Activated CD4-positive, CD25-positive, alpha-beta regulatory T cell treated with anti-CD3 and anti-CD28 coated beads, Interleukin-2, amount 50 U/mL, for 72 hours (primary cell): ENCODE data around the gene KRTAP12-2.
"Not testable (repeated sequence)": the region's sequence is repeated elsewhere in the genome, so short reads cannot be mapped to it uniquely, and the experiment has no call there.

Experiments used
- DNase-seq: peaks from one replicate; pipeline ENCODE4 v3.0.0; 2021

Gene KRTAP12-2

DNA sequence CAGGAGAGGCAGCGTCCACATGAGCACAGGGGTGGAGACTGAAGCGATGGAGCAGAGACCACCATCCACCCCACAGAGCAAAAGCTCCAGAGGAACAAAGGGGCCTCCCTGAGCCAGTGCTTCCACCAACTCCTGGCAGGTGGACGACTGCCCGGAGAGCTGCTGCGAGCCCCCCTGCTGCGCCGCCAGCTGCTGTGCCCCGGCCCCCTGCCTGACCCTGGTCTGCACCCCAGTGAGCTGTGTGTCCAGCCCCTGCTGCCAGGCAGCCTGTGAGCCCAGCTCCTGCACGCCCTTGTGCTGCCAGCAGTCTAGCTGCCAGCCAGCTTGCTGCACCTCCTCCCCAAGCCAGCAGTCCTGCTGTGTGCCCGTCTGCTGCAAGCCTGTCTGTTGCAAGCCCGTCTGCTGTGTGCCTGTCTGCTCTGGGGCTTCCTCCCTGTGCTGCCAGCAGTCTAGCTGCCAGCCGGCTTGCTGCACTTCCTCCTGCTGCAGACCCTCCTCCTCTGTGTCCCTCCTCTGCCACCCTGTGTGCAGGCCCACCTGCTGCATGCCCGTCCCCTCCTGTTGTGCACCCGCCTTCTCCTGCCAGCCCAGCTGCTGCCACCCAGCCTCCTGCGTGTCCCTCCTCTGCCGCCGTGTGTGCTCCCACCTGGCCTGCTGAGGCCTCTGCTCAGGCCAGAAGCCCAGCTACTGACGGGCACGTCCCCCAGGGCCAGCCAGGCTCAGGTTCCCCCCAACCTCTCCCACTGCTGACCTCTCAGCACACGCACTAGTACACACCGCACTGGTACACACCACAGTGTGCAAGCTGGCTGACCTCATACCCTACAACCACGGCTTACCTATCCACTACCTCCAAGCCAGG is 35.6 kb upstream of the KRTAP12-2 start:
- DNase-seq, result peak; percentile 25

DNA sequence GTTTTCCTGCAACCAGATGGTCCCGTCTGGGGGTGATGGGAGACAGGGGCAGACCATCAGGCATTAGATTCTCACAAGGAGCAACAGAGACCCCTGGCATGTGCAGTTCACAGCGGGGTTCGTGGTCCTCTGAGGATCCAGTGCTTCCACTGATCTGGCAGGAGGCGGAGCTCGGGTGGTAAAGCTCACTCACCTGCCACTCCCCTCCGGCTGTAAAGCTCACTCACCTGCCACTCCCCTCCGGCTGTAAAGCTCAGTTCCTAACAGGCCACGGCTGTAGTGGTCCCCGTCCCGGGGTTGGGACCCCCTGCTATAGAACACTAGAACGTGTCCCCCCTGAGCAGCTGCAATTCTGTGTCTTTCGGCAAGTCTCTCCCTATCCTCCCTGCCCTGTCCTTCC is 34.8 kb upstream of the KRTAP12-2 start:
- DNase-seq, result no peak

DNA sequence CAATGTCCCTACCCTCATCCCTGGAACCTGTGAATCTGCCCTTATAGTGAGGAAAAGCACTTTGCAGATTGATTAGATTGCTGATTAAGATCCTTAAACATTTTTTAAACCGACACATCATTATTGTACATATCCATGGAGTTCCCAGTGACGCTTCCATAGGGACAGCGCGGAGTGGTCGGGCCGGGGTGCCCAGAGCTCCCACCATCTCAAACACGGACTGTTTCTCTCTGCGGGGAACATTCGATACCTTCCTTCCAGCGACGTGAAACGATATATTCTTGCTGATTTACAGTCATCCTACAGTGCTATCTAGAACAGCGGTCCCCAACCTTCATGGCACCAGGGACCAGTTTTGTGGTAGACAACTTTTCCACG is 34.3 kb upstream of the KRTAP12-2 start:
- no peak for DNase-seq

DNA sequence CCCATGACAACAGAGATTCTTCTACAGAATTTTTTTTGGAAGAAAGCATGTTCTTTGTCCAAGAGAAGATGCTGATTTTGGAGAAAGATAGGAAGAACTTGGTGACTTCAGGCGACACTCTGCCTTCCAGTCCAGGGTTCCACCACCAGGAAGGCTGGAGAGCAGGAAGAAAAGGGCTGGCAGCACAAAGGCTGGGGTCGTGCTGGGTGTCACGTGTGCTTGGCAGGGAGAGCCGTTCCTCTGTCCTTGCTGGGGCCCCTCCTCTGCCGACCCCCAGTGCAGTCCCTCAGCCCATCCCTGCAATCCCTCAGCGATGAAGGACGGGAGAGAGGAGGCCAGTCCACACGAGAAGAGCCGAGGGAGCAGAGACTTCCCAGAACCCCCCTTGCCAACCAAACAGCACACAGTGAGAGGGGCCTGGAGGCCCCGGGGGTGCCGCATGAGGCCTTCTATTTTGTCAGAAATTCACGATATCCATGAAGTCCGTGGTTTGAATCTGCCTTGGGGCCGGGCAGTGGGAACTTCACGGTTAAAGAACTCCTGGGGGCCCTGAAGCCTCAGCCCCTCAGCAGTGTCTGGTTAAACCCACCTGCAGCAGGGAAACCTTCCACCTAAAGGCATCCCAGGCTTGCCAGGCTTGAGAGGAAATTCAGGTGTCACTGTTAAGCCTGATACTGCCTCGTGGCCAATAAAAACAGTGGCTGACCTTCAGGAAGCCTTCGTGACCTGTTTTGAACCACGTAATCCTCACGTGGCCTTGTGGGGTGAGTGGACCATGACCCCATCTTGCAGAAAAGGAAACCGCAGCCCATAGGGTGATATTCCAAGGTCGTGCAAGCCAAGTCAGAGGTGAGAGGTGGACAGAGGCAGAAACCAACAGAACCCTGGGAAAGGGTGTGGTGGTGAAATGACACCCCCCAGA is 33.6 kb upstream of the KRTAP12-2 start:
- DNase-seq, result peak; percentile 12

DNA sequence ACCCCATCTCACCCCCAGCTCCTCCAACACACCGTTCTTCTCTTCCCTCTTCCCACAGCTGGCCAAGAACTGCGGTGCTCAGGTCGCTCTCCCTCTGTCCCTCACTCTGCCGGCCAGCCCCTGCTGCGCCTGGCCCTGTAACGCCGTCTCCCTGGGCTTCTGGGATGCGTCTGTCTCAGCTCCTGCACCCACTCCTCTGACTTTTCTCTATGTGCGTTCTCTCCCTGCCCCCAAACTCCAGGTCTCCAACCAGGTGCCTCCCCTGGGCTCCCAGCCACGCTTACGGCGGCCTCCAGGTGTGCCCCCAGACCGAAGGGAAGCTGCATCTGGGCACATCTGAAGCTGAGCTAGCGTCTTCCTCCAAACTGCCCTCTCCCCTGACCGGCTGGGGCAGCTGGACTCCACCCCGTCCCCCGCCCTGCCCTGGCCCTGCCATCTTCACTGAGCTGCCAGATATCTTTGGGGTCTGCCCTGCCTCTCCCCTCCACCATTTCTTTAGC is 32.8 kb upstream of the KRTAP12-2 start:
- no peak for DNase-seq

DNA sequence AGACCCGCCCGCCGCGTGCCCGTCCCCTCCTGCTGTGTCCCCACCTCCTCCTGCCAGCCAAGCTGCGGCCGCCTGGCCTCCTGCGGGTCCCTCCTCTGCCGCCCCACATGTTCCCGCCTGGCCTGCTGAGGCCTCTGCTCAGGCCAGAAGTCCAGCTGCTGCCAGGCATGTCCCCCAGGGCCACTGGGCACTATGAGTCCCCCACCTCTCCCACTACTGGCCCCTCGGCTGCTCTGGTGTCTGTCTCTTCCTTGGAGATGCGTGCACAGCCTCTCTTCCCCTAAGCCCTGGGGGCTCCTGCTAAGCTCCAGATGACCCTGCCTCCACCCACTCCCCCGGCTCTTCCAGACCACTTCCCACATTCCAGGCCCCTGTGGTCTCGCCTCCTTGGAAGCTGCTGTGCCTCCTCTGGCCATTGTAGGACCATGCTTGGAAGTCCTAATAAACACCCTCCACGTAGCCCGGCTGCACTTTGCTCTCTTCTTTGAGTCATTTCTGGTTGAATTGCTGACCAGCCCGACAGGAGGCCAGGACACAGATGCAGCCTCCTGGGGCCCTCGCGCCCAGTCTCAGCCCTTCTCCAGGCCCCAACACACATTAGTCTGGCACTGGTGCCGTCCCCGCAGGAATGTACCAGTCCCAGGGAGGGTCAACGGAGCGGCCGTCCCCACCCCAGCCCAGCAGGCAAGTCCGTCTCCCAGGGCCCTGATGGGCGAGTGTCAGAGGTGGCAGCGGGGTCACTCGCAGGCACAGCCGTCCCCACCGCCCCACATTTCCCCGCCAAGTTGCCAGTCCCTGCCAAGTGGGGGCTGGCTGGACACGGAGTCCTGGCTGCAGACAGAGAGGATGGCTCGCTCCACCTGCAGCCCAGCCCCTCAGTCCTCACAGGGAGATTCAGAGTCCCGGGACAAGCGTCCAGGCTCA is 31.3 kb upstream of the KRTAP12-2 start:
- DNase-seq, result no peak

DNA sequence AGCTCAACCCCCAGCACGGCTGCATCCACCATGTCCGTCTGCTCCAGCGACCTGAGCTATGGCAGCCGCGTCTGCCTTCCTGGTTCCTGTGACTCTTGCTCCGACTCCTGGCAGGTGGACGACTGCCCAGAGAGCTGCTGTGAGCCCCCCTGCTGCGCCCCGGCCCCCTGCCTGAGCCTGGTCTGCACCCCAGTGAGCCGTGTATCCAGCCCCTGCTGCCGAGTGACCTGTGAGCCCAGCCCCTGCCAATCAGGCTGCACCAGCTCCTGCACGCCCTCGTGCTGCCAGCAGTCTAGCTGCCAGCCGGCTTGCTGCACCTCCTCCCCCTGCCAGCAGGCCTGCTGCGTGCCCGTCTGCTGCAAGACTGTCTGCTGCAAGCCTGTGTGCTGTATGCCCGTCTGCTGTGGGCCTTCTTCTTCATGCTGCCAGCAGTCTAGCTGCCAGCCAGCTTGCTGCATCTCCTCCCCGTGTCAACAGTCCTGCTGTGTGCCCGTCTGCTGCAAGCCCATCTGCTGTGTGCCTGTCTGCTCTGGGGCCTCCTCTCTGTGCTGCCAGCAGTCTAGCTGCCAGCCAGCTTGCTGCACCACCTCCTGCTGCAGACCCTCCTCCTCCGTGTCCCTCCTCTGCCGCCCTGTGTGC is 30.6 kb upstream of the KRTAP12-2 start, which contains the start of gene KRTAP10-12:
TSS of gene KRTAP10-12 (plus strand) at position 1 of the 639 bp plus-strand sequence. CDS start at position 31, 30 bp downstream.
- not testable (repeated sequence) for DNase-seq

DNA sequence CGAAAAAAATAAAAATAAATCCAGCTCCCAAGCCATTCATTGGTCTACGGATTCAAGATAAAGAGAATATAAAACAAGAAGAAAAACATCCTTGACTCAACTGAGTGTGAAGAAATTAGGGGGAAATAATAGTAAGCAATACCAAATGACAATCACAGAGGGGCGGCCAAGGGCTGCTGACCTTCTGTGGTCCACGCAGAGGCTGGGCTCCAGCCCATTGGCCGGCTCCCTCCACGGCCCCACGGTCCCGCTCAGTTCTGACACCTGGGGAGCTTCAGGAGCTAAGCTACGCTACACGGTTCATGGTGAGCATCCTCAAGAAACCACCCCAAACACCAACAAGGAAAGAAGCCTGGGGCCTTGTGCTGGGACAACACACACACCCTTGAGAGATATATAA is 29.8 kb upstream of the KRTAP12-2 start:
- no peak for DNase-seq

DNA sequence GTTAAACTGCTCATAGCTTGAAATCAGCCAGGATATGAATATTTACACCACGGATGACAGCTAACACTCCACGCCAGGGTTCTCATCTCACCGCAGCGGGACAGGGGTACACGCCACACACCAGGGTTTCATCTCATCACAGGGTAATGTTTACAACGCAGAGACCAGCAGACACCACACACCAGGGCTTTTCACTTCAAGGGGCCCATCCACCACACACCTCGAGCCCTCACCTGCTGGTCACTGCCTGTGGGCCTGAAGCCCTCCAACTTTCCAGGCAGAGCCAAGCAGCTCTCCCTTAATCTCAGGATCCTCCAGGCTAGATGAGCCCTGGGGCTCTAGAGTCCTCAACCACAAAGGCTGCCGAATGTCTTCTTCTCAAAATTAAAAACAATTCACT is 28.9 kb upstream of the KRTAP12-2 start:
- DNase-seq, result no peak

DNA sequence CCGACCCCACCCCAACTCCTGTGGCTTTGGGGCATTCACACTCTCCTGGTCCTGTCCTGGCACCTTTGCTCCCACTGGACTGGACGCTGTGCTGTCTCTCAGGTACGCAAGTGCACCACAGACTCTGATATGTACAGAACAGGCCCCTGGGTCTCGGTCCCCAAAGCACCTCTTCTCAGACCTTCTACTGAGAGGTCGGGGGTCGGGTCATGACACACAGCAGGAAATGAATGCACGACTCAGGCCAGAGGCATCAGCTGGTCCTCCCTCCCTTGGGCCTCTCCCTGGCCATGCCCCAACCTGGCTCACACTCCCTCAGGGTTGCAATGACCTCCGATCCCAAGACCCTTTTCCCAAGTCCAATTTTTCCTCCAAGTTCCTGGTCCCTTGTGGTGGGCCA is 28.5 kb upstream of the KRTAP12-2 start:
- no peak for DNase-seq

DNA sequence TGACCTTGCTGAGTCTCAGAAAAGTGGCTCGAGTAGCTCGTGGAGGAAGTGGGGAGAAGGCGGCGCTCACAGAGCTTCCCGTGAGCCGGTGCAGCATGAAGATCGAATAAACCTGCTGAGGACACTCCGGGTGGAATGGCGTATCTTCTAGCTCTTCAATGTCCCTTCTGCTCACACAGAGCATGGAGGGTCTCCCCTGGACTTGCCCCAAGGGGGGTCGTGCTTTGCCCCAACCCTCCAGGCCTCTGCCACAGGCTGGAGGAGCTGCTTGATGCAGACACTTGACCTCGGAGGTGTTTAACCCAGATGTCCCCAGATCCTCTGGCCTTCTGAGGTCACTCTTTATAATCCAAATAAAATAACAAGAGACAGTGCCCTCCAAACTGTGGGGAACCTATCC is 28.0 kb upstream of the KRTAP12-2 start:
- DNase-seq, result no peak

DNA sequence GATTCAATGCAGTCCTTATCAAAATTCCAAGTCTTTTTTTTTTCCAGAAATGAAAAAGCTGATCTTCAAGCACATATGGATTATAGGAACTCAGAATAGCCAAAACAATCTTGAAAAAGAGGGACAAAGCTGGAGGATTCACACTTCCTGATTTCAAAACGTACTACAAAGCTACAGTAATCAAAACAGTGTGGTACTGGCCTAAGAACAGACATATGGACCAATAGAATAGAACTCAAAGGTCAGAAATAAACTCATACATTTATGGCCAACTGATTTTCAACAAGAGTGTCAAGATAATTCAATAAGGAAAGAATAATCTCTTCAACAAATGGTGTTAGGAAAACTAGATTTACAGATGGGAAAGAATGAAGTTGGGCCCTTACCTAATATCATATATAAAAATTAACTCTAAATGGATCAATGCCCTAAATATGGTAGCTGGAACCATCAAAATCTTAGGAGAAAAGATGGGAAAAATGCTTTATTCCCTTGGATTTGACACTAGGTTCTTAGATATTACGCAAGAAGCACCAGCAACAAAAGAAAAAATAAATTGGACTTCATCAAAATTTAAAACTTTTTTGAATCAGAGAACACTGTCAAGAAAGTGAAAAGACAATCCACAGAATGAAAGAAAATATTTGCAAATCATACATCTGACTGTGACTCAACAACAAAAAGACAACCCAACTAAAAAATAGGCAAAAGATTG is 26.2 kb upstream of the KRTAP12-2 start:
- DNase-seq, result no peak

DNA sequence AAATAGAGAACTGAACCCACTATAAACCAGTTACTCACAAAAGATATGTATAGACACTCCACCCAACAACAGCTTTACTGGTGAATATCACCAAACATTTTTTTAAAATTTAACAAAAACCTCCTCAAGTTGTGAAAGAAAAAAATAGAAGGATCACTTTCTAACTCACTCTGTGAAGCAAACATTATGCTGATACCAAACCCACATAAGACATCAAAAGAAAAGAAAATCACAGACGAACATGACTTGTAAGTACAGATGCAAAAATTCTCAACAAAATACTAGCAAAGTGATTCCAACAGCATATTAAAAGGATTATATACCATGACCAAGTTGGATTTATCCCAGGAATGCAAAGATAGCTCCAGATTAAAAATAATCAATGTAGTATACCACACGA is 25.0 kb upstream of the KRTAP12-2 start:
- DNase-seq, result no peak

DNA sequence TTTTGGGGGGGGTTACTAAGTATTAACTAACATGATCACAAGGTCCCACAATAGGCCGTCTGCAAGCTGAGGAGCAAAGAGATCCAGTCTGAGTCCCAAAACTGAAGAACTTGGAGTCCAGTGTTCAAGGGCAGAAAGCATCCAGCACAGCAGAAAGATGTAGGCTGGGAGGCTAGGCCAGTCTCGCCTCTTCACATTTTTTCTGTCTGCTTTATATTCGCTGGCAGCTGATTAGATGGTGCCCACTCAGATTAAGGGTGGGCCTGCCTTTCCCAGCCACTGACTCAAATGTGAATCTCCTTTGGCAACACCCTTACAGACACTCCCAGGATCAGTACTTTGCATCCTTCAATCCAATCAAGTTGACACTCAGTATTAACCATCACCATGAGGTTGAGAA is 23.0 kb upstream of the KRTAP12-2 start:
- DNase-seq, result not testable (repeated sequence)

DNA sequence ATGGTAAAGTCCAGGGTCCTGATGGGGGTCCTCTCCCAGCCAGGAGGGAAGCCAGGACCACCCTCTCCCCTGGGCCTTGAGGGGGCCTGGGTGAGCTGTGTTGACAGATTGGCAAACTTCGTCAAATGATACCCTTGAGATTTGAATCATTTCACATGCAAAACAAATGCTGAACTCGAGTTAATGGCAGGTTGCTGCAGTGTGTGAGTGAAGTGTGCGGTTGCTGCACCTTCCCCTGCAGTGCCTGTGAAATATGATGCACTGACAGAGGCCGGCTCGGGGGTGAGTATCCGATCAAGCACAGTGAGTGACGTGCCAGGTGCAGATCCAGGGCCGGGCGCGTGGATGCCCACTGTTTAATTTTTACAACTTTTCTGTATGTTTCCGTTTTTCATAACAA is 20.9 kb upstream of the KRTAP12-2 start:
- no peak for DNase-seq

DNA sequence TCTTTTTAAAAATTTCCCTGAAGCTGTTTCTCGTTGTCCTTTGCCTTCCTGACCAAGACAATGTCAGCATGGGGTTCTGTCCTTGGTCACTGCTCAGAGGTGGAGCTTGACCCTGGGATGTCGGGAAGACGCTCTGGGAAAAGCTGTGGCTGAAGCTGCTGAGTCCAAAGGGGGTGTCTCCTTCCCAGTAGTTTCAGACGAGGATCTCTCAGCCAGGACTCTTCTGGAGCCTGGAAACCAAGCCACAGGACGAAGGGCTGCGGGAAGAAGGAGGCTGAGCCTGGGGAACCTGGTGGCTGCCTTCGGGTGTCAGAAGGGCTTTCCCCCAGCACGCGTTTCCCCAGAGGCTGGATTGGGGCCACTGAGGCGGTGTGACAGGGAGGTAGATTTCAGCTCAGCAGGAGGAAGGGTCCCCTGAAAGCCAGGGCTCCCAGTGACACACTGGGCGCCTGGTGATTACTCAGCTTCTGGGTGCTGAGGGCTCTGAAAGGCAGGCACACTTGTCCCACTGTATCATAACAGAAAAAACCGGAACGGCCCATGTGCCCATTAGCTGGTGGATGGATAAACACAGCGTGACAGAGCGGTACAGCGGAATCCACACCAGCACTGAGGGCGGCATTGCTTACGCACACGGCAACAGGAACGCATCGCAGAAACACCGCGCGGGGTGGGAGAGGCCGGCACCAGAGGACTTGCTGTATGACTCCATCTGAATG is 20.3 kb upstream of the KRTAP12-2 start:
- DNase-seq, result no peak

DNA sequence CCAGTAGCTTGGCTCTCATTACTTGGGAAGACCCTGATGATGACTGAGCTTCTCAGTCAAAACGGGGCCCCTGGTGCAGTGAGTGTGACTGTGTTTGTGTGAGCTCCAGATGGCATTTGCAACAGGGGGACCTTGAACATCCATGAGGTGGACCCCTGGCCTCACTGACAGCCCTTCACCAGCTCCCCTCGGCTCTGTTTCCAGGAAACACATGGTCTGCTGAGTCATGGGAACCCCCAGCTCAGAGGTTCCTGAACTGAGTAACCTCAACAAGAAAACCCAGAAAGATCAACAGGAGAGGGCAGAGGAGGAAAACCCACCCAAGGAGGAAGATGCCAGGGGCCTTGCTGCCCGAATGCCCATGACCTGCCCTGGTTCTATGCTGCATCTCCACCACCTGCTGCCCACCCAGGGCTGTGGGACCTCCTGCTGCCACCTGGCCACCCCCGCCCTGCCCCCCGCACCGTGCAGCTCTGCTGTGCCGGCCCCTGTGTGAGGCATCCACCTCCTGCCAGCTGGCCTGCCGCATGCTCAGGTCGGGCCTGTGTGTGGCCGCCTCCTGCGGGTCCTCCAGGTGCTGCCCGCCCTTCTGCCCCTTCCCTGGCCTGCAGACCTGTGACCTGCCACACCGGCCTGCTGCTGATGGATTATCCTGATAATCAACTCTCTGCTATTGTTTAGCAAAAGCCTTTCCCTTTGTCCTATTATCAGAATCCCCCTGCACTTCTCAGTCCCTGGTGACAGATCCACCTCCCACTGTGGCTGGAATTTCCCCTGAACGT is 19.5 kb upstream of the KRTAP12-2 start:
- DNase-seq, result no peak

DNA sequence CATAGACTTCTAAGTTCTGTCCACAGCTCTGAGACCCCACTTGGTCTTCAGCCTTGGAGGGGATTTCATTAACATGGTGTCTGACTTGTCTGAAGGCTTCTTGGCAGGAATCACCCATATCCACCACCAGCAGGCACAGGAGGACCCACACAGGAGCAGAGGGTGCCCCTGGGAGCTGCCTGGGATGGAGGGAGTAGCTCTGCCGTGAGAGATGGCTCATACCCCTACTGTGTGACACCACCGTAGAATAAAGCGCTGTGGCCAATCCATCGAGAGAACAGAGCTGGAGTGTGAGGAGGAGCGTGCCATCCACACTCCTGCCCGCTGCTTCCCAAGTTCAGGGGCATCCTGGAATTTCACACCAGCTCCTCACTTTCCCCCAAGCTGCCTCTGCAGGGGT is 18.3 kb upstream of the KRTAP12-2 start:
- not testable (repeated sequence) for DNase-seq

DNA sequence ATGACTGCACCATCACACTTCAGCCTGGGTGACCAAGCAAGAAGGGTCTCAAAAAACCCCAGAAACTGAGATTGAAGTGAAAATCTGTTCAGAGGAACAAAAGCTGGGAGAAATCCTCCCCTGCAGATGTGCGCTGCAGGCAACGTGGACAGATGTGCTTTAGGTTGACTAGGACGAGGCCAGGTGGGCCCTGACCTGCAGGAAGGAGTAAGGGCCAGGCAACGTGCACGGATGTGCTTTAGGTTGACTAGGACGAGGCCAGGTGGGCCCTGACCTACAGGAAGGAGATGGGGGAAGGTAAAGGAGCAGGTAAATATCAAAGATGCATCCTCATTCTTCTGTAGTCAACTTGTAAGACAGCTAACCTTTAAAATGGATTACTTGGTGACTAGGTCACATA is 17.8 kb upstream of the KRTAP12-2 start:
- DNase-seq, result no peak

DNA sequence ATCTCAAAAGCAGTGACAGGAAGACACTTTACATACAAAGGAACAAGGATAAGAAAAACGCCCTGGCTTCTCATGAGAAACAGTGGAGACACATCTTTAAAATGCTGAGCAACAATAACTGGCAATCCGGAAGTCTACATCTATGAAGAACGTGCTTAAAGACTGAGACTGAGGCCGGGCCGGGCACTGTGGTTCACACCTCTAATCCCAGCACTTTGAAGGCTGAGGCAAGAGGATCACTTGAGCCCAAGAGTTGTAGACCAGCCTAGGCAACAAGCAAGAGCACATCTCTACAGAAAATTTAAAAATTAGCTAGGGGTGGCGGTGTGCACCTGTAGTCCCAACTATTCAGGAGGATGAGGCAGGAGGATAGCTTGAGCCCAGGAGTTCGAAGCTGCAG is 17.4 kb upstream of the KRTAP12-2 start:
- DNase-seq, result no peak
